Lower lobe of right lung (tissue), 2 donors: ENCODE data around the gene ARHGAP35. TPM values are rescaled to one million over a fixed set of nuclear protein-coding genes. Genes with fewer than 3 reads are reported as not detected.

Experiments used
- ATAC-seq, 2 donors: fragments of 200-7000 bp; cut with Tn5 transposase; one replicate each; pipeline ENCODE4 v1.9.1; 2020 to 2022; ENCODE audit warnings: mild to moderate bottlenecking in 2 of 2, moderate library complexity in 2 of 2
- DNase-seq: peaks from one replicate; pipeline ENCODE4 v3.0.0-alpha.2; 2020
- H3K27ac ChIP-seq: fragments of 200-600 bp; one replicate; pipeline ENCODE4 v1.8.0; 2022
- H3K27me3 ChIP-seq: fragments of 200-600 bp; one replicate; pipeline ENCODE4 v1.8.0; 2022; ENCODE audit warnings: low read depth
- H3K36me3 ChIP-seq: fragments of 200-600 bp; one replicate; pipeline ENCODE4 v1.8.0; 2022; ENCODE audit warnings: mild to moderate bottlenecking
- H3K4me1 ChIP-seq: fragments of 200-600 bp; one replicate; pipeline ENCODE4 v1.8.0; 2022
- H3K4me3 ChIP-seq: fragments of 200-600 bp; one replicate; pipeline ENCODE4 v1.8.0; 2022; ENCODE audit warnings: mild to moderate bottlenecking
- H3K9me3 ChIP-seq: fragments of 200-600 bp; one replicate; pipeline ENCODE4 v1.8.0; 2022
- intact Hi-C: fragments of 100-400 bp; cut with DNase I; formaldehyde crosslinking; loops from one replicate; pipeline ENCODE4 v1.11.0; 2022
- total RNA-seq: library from RNA; stranded (reverse); fragmentation: NEBNext Ultra II Directional; extraction: Animal tissue kit (Norgen Biotek cat#: 25700); gene quantifications from one replicate; pipeline ENCODE4 v1.2.1, GENCODE V29; 2021
- TF ChIP-seq, protein P1 (sequence below): fragments of 200-600 bp; IDR thresholded peaks from one replicate; pipeline ENCODE4 v1.8.0; 2022; ENCODE audit warnings: antibody characterized with exemption, mild to moderate bottlenecking
- donor health status: DM: no; HTN: yes; CAD: no; lungs with severe emphysema.

Gene ARHGAP35
- total RNA-seq, 1 donor from 2014 or later = 61.6 TPM

GRCh38 chr19:46886546-46887239 lies 25.9 kb downstream of the ARHGAP35 start:
- H3K27ac ChIP-seq = no peak overlapping the region
- no peaks in the 10 kb centered on the region for H3K9me3 ChIP-seq
- ATAC-seq (no peak), DNase-seq (no peak)
- no peaks in the 10 kb centered on the region for H3K36me3 ChIP-seq
- intact Hi-C loops = no loop called here
- TF ChIP-seq, protein P1, sequence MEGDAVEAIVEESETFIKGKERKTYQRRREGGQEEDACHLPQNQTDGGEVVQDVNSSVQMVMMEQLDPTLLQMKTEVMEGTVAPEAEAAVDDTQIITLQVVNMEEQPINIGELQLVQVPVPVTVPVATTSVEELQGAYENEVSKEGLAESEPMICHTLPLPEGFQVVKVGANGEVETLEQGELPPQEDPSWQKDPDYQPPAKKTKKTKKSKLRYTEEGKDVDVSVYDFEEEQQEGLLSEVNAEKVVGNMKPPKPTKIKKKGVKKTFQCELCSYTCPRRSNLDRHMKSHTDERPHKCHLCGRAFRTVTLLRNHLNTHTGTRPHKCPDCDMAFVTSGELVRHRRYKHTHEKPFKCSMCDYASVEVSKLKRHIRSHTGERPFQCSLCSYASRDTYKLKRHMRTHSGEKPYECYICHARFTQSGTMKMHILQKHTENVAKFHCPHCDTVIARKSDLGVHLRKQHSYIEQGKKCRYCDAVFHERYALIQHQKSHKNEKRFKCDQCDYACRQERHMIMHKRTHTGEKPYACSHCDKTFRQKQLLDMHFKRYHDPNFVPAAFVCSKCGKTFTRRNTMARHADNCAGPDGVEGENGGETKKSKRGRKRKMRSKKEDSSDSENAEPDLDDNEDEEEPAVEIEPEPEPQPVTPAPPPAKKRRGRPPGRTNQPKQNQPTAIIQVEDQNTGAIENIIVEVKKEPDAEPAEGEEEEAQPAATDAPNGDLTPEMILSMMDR = no peak
- peaks cover 13% of the 10 kb centered on the region for H3K4me1 ChIP-seq
- no peaks in the 10 kb centered on the region for H3K27me3 ChIP-seq
- no peak overlapping the region for H3K4me3 ChIP-seq

DNA sequence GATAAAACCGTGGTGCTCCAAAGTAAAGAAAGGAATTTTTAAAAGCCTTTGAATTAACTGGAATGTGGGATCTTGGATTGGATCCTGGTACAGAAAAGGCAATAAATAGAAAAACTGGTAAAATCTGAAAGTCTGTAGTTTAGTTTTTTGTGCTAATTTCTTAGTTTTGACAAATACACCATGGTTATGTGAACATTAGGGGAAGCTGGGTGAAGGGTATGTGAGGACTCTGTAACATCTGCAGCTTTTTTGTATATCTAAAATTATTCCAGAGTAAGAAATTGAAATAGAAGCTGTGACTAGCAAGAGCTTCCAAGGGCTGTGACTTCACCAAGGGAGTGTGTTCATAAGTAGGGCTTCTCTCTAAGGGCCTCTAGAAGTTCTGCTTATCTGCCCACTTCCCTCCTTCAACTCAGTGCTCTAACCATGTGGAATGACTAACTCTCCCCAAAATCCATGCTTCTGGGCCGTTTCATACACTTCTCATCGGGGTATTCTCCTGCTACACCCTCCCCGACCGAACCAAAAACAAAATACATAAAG lies 26.5 kb downstream of the ARHGAP35 start:
- peak; percentile 43 to 59 for ATAC-seq

DNA sequence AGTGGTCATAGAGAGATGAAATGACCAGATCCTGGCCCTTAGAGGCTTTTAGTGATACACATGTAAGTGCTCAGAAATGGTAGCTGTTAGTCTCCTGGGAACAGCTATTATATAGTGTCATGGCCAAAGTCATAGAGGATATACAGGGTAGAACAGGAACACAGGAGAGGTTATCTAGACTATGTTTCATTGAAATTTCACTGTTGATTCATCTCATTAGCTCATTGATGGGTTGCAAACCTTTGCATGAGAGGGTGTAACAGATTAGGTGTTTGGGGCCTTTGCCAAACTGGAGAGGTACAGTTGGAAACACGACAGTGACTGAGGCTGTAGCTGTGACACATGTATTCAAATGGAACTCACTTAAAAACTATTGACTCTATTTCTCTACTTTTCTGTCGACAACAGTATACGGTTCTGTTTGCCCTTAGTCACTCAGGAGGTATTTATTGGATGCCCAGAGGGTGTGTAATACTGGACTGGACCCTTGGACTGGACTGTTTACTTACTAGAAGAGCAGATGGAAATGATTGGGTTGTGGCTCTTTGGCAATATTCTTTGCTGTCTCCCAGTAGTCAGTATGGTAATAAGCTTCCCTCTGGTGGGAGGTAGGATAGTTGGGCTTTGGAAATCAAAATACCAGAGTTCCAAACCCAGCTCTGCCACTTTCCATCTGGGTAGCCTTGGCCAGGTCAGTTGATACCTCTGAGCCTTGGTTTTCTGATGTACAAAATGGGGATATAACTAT lies 29.8 kb downstream of the ARHGAP35 start:
- Histone ChIP-seq H3K4me3 (no peak overlapping the region), H3K36me3 (no peaks in the 10 kb centered on the region), H3K4me1 (peaks cover 20% of the 10 kb centered on the region), H3K27ac (no peak overlapping the region), H3K27me3 (no peaks in the 10 kb centered on the region), H3K9me3 (no peaks in the 10 kb centered on the region)
- TF ChIP-seq, protein P1 = no peak
- no peak for DNase-seq
- ATAC-seq = peak in 1 of 2 donors; percentile 75
- intact Hi-C loops = no loop called here

More for the DNA sequence above, 26.5 kb downstream of the ARHGAP35 start:
- intact Hi-C loops = no loop called here
- no peak for DNase-seq
- TF ChIP-seq, protein P1 = no peak
- H3K27ac ChIP-seq = no peak overlapping the region
- H3K27me3 ChIP-seq = no peaks in the 10 kb centered on the region
- H3K4me3 ChIP-seq = no peak overlapping the region
- H3K4me1 ChIP-seq = peaks cover 13% of the 10 kb centered on the region
- H3K36me3 ChIP-seq = no peaks in the 10 kb centered on the region
- H3K9me3 ChIP-seq = no peaks in the 10 kb centered on the region

GRCh38 chr19:46892252-46893179 lies 31.7 kb downstream of the ARHGAP35 start:
- H3K27me3 ChIP-seq = no peaks in the 10 kb centered on the region
- DNase-seq (no peak), ATAC-seq (no peak)
- no peaks in the 10 kb centered on the region for H3K9me3 ChIP-seq
- no peak overlapping the region for H3K4me3 ChIP-seq
- H3K36me3 ChIP-seq = no peaks in the 10 kb centered on the region
- no peak overlapping the region for H3K27ac ChIP-seq
- TF ChIP-seq, protein P1 = no peak
- H3K4me1 ChIP-seq = peaks cover 29% of the 10 kb centered on the region
- intact Hi-C loops = no loop called here
